SK-N-SH (cell line): ENCODE results near the gene PLEKHM3.

Source experiments
- NFIC ChIP-seq: IDR thresholded peaks from 2 replicates; pipeline ENCODE4 v1.4.0; 2012; ENCODE audit warnings: borderline replicate concordance
- NRF1 ChIP-seq: IDR thresholded peaks from 2 replicates; pipeline ENCODE4 v1.6.1; 2012; ENCODE audit warnings: low read depth, mild to moderate bottlenecking, low read length
- RAD21 ChIP-seq: IDR thresholded peaks from 2 replicates; pipeline ENCODE4 v1.6.1; 2012; ENCODE audit warnings: mild to moderate bottlenecking, low read length

DNA sequence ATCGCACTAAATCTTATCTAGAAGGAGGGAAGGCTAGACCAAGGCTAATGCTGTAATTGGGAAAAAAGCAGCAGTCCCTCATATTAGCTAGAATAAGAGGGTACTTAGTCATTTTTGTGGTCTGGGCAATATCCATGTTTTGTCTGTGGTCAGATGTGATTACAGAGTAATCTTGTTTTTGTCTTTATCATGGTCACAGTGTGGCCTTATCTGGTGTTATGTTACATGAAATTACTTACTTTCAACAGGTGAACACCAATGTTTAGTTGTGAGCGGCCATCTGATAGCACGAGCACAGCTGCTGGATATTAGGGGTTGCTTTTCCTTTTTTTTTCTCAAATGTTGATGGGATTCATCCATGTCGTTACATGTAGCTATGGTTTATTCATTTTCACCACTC lies 23.7 kb upstream of the PLEKHM3 start:
- TF ChIP-seq RAD21: no peak
- no peak for TF ChIP-seq NFIC
- no peak for TF ChIP-seq NRF1
